GM19099 (cell line): ENCODE data around the gene FGGY.

ENCODE experiments used
- POLR2A ChIP-seq: IDR thresholded peaks from 3 replicates; pipeline ENCODE4 v1.6.1; 2011; ENCODE audit warnings: low read depth; ENCODE audit not compliant: insufficient read length; ENCODE audit errors: extremely low read depth

The FGGY gene

DNA sequence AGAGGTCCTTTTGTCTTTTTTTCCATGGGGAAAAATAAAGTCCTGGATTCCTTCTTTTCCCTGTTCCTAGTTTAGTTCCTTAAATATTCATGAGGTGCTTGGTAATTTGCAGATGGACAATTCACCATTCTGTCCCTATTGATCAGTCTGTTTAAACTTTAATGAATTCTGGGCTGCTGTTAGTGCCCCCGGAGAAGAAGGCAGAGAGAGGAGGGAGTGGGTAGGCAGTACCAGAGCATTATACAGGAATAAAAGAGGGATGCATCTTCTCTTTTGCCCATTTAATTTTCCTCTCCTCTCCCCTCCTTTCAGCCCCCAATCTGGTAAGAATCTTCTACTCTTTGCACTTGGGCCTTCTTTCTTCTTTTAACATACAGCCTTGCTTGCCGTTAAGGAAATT lies 25.9 kb downstream of the FGGY start:
- TF ChIP-seq POLR2A, result no peak

DNA sequence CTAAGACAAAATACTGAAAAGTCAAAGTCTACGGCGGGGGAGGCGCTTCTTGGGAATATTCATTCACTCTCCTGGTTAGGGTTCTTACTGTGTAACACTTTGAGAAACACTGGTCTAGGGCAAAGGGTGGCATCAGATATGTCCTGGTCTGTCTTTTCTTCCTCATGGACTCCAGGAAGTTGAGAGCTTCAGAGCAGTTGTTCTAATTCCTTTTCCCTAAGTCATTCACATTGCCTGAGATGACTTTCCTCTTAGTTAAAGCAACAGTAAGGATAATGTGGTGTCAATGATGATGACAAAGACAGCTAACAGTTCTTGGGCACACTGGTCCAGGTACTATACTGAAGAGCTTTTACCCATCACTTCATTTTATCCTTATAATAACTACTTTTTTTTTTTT lies 27.0 kb downstream of the FGGY start:
- no peak for TF ChIP-seq POLR2A

DNA sequence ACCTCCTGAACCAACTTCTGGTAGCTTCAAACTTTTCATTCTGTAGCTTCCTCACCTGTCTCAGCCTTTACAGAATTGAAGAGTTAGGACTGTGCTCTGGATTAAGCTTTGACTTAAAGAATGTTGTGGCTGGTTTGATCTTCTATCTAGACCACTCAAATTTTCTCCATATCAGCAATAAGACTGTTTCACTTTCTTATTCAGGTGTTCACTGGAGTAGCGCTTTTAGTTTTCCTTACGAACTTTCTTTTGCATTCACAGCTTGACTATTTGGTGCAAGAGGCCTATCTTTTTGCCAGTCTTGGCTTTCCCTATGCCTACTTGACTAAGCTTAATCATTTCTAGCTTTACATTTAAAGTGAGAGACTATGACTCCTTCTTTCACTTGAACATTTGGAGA lies 31.5 kb downstream of the FGGY start:
- no peak for TF ChIP-seq POLR2A

DNA sequence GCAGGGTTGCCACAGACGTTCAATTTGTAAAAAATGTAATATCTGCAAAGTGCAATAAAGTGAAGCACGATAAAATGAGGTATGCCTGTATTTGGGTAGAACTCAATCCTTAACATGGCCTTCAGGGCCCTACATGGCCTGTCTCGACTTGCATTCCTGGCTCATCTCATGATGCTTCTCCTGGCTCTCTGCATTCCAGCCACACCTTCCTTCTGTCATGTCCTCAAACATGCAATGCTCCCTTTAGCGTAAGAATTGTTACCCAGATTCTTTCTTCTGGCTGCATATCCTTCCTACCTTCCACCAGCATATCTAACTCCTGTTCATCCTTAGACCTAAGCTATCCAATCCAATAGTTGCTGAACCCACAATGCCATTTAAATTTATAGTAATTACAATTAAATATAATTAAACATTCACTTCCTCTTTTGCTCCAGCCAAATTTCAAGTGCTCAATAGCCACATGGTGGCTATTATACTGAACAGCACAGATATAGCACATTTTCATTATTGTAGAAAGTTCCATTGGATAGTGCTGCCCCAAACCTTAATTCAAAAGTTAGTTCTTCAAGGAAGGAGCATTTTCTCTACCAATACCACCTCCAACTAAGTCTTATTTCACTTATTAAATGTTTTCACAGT lies 32.6 kb downstream of the FGGY start:
- no peak for TF ChIP-seq POLR2A

DNA sequence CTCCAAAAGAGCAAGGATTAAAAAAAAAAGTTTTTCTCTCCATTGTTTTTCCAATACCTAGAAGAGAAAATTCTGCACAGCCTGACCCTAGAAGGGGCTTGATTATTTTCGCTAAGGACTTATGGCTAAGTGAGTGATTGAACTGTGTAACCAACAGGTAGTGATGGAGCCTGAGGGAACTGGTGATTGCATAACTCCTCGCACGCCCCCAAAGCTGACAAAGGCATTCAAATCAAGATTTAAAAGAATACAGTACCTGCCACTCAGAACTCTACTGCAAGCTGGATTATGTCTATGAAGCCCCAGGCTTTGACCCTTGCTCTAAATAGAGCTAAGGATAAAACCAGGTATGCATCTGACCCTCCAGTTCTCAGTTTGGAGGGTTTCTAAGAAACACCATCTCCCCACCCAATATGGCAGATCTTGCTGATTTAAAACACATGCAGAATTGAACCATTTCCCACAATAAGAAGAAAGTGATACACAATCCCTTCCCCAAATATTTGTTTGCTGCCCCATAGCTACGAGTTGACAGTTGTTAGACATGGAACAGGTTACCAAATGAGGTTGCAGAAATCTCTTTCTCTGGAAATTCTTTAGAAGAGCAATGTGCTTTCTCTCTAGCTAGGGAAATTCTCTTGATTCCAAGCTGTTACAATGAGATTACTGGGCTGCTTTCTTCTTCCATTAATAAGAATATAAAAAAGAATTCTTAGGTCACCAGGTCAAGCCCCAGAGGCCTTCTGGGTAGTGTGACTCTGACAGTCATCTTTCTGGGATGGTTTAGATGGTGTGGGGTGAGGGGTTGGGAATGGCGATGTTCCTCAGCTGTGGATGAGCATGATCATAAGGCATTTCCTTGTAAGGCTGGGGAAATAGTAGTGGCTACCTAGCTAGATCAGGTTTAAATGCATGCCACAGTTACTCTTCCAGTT lies 35.1 kb downstream of the FGGY start:
- no peak for TF ChIP-seq POLR2A

DNA sequence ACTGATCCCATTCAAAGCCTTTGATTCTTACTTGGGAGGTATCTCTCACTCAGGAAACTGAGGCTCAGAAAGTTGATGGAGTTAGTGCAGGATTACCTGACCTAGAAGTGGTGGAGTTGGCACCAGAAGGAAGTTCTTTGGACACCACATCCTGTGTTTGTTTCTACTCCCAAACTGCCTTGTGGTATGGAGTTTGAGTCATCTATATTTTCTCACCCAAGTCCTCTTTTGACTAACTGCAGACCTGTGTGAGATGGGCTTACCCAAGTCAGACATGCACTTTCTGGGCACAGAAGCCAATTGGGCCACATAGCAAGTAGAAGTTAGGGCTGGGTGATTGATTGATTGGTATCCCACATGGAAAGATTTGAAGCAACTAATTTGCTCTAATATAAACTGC lies 36.1 kb downstream of the FGGY start:
- no peak for TF ChIP-seq POLR2A

DNA sequence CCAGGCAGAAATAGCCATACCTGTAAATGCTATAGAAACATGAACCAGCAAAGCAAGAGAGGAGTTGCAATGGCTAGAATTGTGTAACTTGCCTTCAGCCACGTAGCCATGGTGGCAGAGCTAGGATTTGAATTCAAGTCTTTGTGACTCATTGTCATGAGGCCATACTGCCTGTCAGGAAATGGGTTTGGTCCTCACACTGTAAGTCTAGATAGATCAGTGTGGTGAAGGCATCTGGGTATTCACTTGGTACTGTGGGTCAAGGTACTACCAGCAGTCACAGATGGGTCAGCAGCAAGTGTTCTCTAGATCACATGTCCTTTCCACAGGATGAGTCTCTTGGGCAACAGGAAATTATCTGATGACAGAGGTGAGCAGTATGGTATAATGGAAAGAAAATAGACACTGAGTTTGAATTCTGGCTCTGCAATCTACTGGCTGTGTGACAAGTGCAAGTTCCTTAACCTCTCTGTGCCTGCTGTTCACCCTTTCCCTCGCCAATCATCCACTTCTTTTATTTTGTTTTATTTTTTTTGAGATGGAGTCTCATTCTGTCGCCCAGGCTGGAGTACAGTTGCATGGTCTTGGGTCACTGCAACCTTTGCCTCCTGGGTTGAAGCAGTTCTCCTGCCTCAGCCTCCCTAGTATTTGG lies 36.9 kb downstream of the FGGY start:
- no peak for TF ChIP-seq POLR2A

DNA sequence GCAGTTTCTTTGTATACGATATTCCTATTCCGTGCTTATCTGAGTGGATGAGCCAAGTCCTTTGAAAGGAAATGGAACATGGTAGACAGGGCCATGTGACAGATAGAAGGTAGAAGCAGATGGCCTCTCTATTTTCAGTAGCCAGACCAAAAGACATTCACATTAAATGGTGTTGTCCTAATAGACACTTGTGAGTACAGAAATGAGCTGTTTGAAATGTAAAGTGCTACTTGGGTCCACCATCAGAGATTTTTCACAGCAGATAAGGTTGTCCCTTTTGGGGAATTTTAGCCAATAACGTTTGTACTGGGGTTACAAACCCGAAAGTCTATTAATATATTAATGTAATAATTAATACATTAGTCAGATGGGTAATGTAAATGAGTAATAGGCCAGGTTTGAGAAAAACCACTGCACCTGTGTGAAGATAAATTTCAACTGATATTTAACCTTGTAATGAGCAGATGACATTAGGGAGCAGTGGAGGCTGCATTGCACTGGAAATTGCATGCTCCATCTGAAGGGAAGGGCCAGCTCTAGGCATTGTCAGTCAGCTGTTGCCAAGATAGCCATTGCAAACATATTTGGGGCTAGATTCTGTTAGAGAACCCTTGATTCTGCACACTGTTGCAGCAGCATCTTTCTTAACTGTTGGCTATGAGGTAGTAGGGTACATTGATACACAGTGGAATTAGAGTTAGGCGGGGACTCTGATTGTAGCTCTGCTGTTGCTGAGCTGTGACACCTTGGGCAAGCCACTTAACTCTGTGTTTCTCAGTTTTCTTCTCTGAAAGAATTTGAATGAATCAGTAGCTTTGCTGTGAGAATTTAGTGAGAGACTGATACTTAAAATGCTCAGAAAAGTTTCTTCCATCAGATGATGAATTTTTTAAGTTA lies 43.8 kb downstream of the FGGY start:
- TF ChIP-seq POLR2A, result no peak

DNA sequence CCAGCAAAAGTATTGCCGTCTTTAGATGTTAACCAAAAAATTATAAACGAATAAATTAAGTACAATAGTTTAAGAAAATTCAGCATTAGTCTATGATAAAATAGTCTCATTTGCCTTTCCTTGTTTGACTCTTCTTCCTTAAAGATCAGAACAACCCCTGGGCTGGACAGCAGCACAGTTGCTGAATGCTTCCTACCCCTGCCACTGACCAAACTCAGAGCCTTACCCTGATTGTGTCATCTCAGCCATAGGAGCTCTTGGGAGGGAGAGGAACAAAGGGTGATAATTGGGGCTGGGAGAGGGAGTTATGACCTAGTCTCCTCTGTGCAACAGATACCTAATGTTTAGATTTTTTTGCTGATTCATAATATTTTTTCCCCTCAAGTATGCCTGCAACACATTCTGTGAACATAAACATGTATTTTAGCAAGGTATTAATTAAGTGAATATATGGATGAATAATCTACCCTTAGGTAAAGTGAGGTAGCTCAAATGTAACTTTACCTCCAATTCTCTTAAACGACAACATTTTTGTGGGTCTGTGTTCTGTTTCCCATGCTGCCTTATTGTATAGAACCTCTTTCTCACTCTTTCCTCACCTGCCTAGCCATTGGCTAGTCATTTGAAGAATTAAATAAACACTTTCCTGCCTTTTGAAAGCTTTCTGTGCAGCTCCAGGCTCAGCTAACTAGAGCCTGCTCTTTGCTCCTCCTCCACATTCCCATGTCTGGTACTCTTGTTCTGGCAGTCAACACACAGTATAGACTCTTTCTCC lies 46.1 kb downstream of the FGGY start:
- TF ChIP-seq POLR2A, result no peak

DNA sequence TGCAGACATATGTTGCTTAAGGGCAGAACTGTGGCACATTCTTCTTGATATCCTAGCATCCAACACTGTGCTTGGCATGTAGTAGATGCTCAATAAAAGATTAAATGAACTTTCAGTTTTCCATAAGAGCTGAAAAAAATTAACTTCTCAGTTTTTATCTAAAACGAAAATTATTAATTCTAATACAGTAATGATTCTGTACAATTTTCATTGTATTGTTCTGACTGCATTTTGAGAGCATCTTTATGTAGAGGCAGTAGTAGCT lies 46.6 kb downstream of the FGGY start:
- no peak for TF ChIP-seq POLR2A

DNA sequence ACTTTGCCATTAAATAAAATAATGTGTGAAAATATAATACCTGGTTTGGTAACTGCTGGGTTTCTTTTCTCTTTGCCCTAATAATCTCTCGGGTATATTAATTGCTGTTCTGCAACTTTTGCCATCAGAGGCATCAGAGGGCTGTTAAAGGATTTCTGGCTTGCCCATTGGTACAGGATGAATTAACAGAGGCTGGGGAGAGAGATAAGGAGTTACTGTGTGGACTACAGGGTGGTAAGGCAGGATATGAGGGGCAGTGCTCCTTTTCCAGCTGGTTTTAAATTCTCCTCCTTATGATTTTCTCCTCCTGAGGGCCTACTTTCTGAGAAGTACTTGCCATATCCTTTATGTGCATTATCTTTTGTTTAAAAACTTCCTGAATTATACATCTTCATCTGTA lies 48.3 kb downstream of the FGGY start:
- no peak for TF ChIP-seq POLR2A

DNA sequence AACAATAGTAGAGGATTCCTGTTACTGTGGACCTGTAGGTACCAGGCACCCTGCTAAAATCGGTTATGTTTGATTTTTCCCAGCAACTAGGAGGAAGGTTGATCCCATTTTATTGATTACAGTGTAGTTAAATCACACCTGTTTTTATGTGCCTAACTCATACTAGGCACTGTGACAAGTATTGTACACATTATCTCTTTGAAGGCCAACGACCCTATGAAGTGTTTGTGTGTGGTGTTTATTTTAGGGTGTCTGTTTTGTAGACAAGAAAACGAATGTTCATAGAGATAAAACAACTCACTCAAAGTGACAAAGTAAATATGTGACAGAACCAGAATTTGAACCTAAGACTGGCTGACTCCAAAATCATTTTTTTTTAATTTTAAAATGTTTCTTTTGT lies 49.5 kb downstream of the FGGY start:
- no peak for TF ChIP-seq POLR2A

DNA sequence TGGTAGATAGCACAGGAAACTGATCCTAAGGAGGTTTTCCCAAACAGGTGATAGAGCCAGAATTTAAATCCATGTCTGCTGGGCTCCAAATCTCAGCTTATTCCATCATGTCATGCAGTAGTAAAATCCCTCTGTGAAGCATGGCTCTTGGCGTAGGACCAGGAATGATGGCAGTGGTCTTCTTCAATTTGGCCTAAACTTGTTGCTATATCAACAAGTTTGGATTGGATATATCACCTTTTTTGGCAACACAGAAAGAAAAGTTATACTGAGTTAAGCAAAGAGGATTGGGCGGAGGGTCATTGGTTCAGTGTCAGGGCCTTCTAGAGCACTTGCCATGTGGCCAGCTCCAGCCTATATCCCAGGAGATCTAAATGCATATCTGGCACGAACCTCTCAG lies 52.2 kb downstream of the FGGY start:
- no peak for TF ChIP-seq POLR2A

DNA sequence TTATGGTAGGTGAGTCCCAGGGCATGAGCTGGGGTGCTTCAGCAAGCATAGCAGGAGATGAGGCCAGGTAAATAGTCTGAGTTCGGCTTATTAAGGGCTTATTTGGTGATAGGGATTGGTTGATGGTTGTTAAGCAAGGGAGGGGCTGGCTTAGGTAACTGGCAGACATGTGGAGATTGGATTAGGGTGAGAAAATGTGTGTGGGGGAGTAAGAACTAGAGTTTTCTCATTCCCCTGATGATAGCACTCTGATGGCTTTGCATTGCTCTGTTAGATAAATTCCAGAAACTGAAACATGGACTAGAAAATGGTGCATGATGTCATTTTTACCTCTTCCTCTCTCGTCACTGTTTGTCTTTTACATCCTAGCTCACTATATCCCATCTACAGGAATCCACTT lies 53.6 kb downstream of the FGGY start:
- TF ChIP-seq POLR2A, result no peak

DNA sequence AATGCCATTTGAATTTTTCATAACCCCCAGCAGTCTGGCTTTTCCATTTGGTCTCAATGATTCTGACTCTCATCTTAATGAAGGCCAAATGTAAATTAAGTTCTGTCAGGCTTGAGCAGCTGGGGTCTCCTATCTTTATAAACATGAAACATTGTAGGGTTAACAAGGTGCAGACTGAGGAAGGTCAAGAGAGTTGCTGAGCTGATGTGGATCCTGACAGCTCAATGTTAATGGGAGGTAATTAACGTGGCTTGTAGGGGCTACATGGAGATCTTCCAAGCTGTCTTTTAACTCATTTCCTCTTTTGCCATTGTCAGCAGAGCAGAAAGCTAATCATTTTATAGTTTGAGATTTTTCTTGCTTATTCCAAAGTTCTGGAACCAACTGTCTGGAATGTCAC lies 55.2 kb downstream of the FGGY start:
- TF ChIP-seq POLR2A, result no peak

DNA sequence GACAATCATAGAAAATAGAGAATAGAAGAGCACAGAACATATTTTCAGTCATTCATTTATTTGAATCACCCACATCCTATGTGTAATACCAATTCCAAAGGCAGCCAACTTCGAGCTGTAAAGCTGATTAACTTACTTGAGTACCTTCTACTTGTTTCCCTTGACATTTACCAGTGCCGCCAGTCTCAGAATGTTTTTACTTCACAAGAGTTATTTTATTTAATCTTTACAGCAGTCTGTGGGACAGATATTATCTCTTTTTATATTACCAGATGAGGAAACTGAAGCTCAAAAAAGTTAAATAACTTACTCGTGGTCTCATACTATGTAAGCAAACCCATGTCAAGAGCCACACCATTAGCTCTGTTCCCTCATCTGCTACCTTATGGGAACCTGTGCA lies 56.6 kb downstream of the FGGY start:
- no peak for TF ChIP-seq POLR2A
